ENCODE data around the gene SCD. TPM values are rescaled to one million over a fixed set of nuclear protein-coding genes. Genes with fewer than 3 reads are reported as not detected.

SCD gene
- total and polyA plus RNA-seq, 2 of the 13 experiments (the other 11 are each of a cell fraction or from before 2014, with no cell fraction given) = 492 to 512 TPM

GRCh38 chr10:100311298-100311697 lies 35.7 kb upstream of the SCD start:
- no peak for TF ChIP-seq STAG1 (CRISPR knock-in tag; IDR thresholded peaks at IDR 0.05)
- TF ChIP-seq HCFC1 (IDR thresholded peaks at IDR 0.05; ENCODE audit: low read depth, low read length) = no peak
- TF ChIP-seq ZNF383 (CRISPR knock-in tag; IDR thresholded peaks at IDR 0.05; ENCODE audit: borderline replicate concordance) = no peak
- Histone ChIP-seq H2AFZ (ENCODE audit: low read length) (no peak overlapping the region), H3K9me3 (ENCODE audit: low read length) (no peaks in the 10 kb centered on the region), H3K4me3 (replicated peaks in 1 of 3; ENCODE audit: insufficient read depth in 1 of 3, low read depth in 2 of 3, low read length in 3 of 3) (no peak overlapping the region), H3K27me3 (ENCODE audit: control insufficient read depth in 1 of 2, insufficient read depth in 2 of 2, low read length in 2 of 2) (no peaks in the 10 kb centered on the region; a peak in 1 of 5 replicates), H3K9ac (ENCODE audit: insufficient read depth, low read depth, low read length) (no peak overlapping the region), H3K4me1 (ENCODE audit: insufficient read depth, low read length) (peaks cover 8% of the 10 kb centered on the region), H4K20me1 (ENCODE audit: insufficient read depth, low read length) (no peaks in the 10 kb centered on the region), H3K4me2 (ENCODE audit: low read depth, low read length) (no peak overlapping the region), H3K79me2 (ENCODE audit: insufficient read depth, low read length) (no peaks in the 10 kb centered on the region), H3K36me3 (replicated peaks in 1 of 2; ENCODE audit: control insufficient read depth in 1 of 2, insufficient read depth in 2 of 2, low read length in 2 of 2) (no peaks in the 10 kb centered on the region), H3K27ac (ENCODE audit: extremely low read length, insufficient read depth, low read length) (no peak overlapping the region)
- ChIA-PET CTCF (ENCODE audit: low intra/inter-chr PET ratio, low total read pairs) (no interaction called here), POLR2A (no interaction called here)
- BruUV-seq (replicated peaks) = no TSS peak
- in situ Hi-C loops (cut with HindIII; ENCODE audit: extremely low pct_ligation_motif_present, low pct_unique_long_range_greater_than_20kb) = no loop called here
- ATAC-seq (no peak), DNase-seq (ENCODE audit: low spot score) (no peak), FAIRE-seq (no peak)
- WGBS (ENCODE audit: low lambda C conversion rate) = under 1% methylated on average over 4 of the region's 4 CpGs
- intact Hi-C loops (cut with micrococcal nuclease; ENCODE audit: unreplicated experiment) = no loop called here

- H2AFZ ChIP-seq (ENCODE audit: low read length) = no peak overlapping the region
- no peak for FAIRE-seq
- TF ChIP-seq AKNA (CRISPR knock-in tag; IDR thresholded peaks at IDR 0.05; ENCODE audit: borderline replicate concordance) = no peak
- TF ChIP-seq SNRNP70 (IDR thresholded peaks at IDR 0.05; ENCODE audit: low read depth, low read length) = no peak
- no peak for TF ChIP-seq ARID2 (CRISPR knock-in tag; IDR thresholded peaks at IDR 0.05; ENCODE audit: borderline replicate concordance)
- TF ChIP-seq GLI4 (CRISPR knock-in tag; IDR thresholded peaks at IDR 0.05; ENCODE audit: borderline replicate concordance) = no peak
- no peak for TF ChIP-seq PAX8 (CRISPR knock-in tag; IDR thresholded peaks at IDR 0.05; ENCODE audit: borderline replicate concordance)
These were observed 31.4 kb upstream of the SCD start for GRCh38 chr10:100315615-100316014.

More at GRCh38 chr10:100315615-100316014, 31.4 kb upstream of the SCD start:
- Histone ChIP-seq H3K9me3 (ENCODE audit: low read length) (no peaks in the 10 kb centered on the region), H4K20me1 (ENCODE audit: insufficient read depth, low read length) (no peaks in the 10 kb centered on the region), H3K36me3 (replicated peaks in 1 of 2; ENCODE audit: control insufficient read depth in 1 of 2, insufficient read depth in 2 of 2, low read length in 2 of 2) (no peaks in the 10 kb centered on the region), H3K9ac (ENCODE audit: insufficient read depth, low read depth, low read length) (no peak overlapping the region), H3K79me2 (ENCODE audit: insufficient read depth, low read length) (no peaks in the 10 kb centered on the region), H3K4me3 (replicated peaks in 1 of 3; ENCODE audit: insufficient read depth in 1 of 3, low read depth in 2 of 3, low read length in 3 of 3) (no peak overlapping the region), H3K4me1 (ENCODE audit: insufficient read depth, low read length) (peaks cover 8% of the 10 kb centered on the region), H3K27ac (ENCODE audit: extremely low read length, insufficient read depth, low read length) (no peak overlapping the region), H3K27me3 (ENCODE audit: control insufficient read depth in 1 of 2, insufficient read depth in 2 of 2, low read length in 2 of 2) (peaks cover 2% of the 10 kb centered on the region in 2 experiments; a peak in 2 of 5 replicates), H3K4me2 (ENCODE audit: low read depth, low read length) (no peak overlapping the region)
- BruUV-seq (replicated peaks) = no TSS peak
- WGBS (ENCODE audit: low lambda C conversion rate) = 40% methylated on average over 4 of the region's 4 CpGs
- intact Hi-C loops (cut with micrococcal nuclease; ENCODE audit: unreplicated experiment) = no loop called here
- DNase-seq (ENCODE audit: low spot score) = no peak
- ChIA-PET CTCF (ENCODE audit: low intra/inter-chr PET ratio, low total read pairs) (no interaction called here), POLR2A (no interaction called here)
- in situ Hi-C loops (cut with HindIII; ENCODE audit: extremely low pct_ligation_motif_present, low pct_unique_long_range_greater_than_20kb) = no loop called here
- no peak for ATAC-seq
